Naive thymus-derived CD4-positive, alpha-beta T cell (primary cell): ENCODE results near the gene RPS28. TPM values are rescaled to one million over a fixed set of nuclear protein-coding genes. Genes with fewer than 3 reads are reported as not detected.
"Not testable (repeated sequence)": the region's sequence is repeated elsewhere in the genome, so short reads cannot be mapped to it uniquely, and the experiment has no call there.

Source experiments
- ATAC-seq: fragments of 150-1000 bp; cut with Tn5 transposase; 2 replicates; pipeline ENCODE4 v1.10.0; 2021; ENCODE audit warnings: mild to moderate bottlenecking, moderate library complexity
- CTCF ChIA-PET: fragments of 350-600 bp; sonication (Branson Sonifier 250); formaldehyde crosslinking; loops from one replicate; lab custom pipeline; 2021; ENCODE audit warnings: antibody characterized with exemption; lab: Charles Lee
- POLR2A ChIA-PET: fragments of 350-600 bp; sonication (Branson Sonifier 250); formaldehyde crosslinking; loops from one replicate; lab custom pipeline; 2021; ENCODE audit warnings: antibody characterized with exemption, inconsistent platforms; lab: Charles Lee
- DNase-seq, 9 donors: peaks; one replicate each; pipeline versions ENCODE4 v3.0.0 to v3.0.0-alpha.2; 2020 to 2022; ENCODE audit warnings: mixed read lengths in 1 of 9
- H3K27ac ChIP-seq: one replicate; pipeline ENCODE4 v1.7.0; 2013; ENCODE audit warnings: mild to moderate bottlenecking, low read depth, low read length, moderate library complexity
- H3K27me3 ChIP-seq, 2 donors: one replicate each; pipeline ENCODE4 v1.7.0; 2013; ENCODE audit warnings: low read length in 2 of 2, mild to moderate bottlenecking in 2 of 2, moderate library complexity in 2 of 2; ENCODE audit not compliant: control insufficient read depth in 2 of 2, insufficient read depth in 2 of 2
- H3K36me3 ChIP-seq, 3 experiments: 1 replicate in 2 of 3; 2 replicates in 1 of 3; pipeline ENCODE4 v1.7.0; 2013; ENCODE audit warnings: low read length in 3 of 3, mild to moderate bottlenecking in 3 of 3, moderate library complexity in 1 of 3; ENCODE audit not compliant: insufficient read depth in 3 of 3, control insufficient read depth in 2 of 3
- H3K4me1 ChIP-seq, 2 donors: one replicate each; pipeline ENCODE4 v1.7.0; 2013; ENCODE audit warnings: low read length in 2 of 2, mild to moderate bottlenecking in 2 of 2, moderate library complexity in 1 of 2; ENCODE audit not compliant: control insufficient read depth in 2 of 2, insufficient read depth in 2 of 2
- H3K4me3 ChIP-seq: 2 replicates; pipeline ENCODE4 v1.7.0; 2013; ENCODE audit warnings: mild to moderate bottlenecking, low read length
- H3K9me3 ChIP-seq, 3 experiments: 1 replicate in 2 of 3; 2 replicates in 1 of 3; pipeline ENCODE4 v1.7.0; 2013; ENCODE audit warnings: low read length in 3 of 3; ENCODE audit not compliant: control insufficient read depth in 2 of 3
- H3K27ac Mint-ChIP-seq, 9 donors: one replicate each; pipeline ENCODE4 v1.8.0; 2020 to 2022; ENCODE audit warnings: mixed read lengths in 9 of 9, mild to moderate bottlenecking in 8 of 9, moderate library complexity in 5 of 9, inconsistent platforms in 2 of 9
- H3K27me3 Mint-ChIP-seq, 5 donors: one replicate each; pipeline ENCODE4 v1.8.0; 2021 to 2022; ENCODE audit warnings: mixed read lengths in 5 of 5, mild to moderate bottlenecking in 1 of 5
- H3K36me3 Mint-ChIP-seq, 5 donors: one replicate each; pipeline ENCODE4 v1.8.0; 2020 to 2022; ENCODE audit warnings: mixed read lengths in 5 of 5, mild to moderate bottlenecking in 3 of 5, inconsistent platforms in 1 of 5
- H3K4me1 Mint-ChIP-seq, 7 donors: one replicate each; pipeline ENCODE4 v1.8.0; 2020 to 2022; ENCODE audit warnings: mixed read lengths in 7 of 7, mild to moderate bottlenecking in 3 of 7, inconsistent platforms in 1 of 7
- H3K4me3 Mint-ChIP-seq, 10 donors: one replicate each; pipeline ENCODE4 v1.8.0; 2020 to 2022; ENCODE audit warnings: mild to moderate bottlenecking in 10 of 10, mixed read lengths in 10 of 10, moderate library complexity in 6 of 10, inconsistent platforms in 2 of 10
- H3K9me3 Mint-ChIP-seq, 11 donors: one replicate each; pipeline ENCODE4 v1.8.0; 2020 to 2022; ENCODE audit warnings: mixed read lengths in 11 of 11, mild to moderate bottlenecking in 4 of 11, inconsistent platforms in 1 of 11, moderate library complexity in 1 of 11
- intact Hi-C, 2 donors: fragments of 100-400 bp; cut with micrococcal nuclease; formaldehyde crosslinking; loops; one replicate each; pipeline ENCODE4 v1.15.1; 2023
- polyA plus RNA-seq, 2 donors: library from polyadenylated mRNA; unstranded; fragments of 300-500 nt; fragmentation: Illumina TruSeq; gene quantifications; one replicate each; pipeline ENCODE4 v1.2.3, GENCODE V29; 2021
- total RNA-seq, 6 experiments: library from RNA in 5 of 6; stranded (reverse) in 5 of 6; gene quantifications; 1 replicate in 5 of 6; 2 replicates in 1 of 6; pipeline ENCODE4 v1.2.3 and lab custom pipeline; 2021 to 2026

RPS28 gene
- total and polyA plus RNA-seq, 7 experiments from 2014 or later = 2,319 to 4,111 (median 3,564) TPM

GRCh38 chr19:8336660-8337059 lies 15.4 kb downstream of the RPS28 start:
- ChIA-PET CTCF (no interaction called here), POLR2A (interaction anchor here (1.1 kb wide), 2 partner anchors 13 to 33 kb away, joined by 3 to 4 read pairs; no protein-coding TSS in a partner anchor)
- DNase-seq (no peak), ATAC-seq (no peak)
- Mint-ChIP-seq H3K27me3 (peaks cover 10 to 55% (median 20%) of the 10 kb centered on the region in 5 donors), H3K4me1 (peaks cover 0 to 9% (median 5%) of the 10 kb centered on the region in 7 donors), H3K36me3 (no peaks in the 10 kb centered on the region), H3K27ac (no peak overlapping the region), H3K9me3 (no peaks in the 10 kb centered on the region), H3K4me3 (peak overlapping the region in 1 of 10 donors; percentile 23)
- Histone ChIP-seq H3K27ac (no peak overlapping the region), H3K4me3 (no peak overlapping the region), H3K4me1 (no peaks in the 10 kb centered on the region), H3K36me3 (no peaks in the 10 kb centered on the region), H3K27me3 (peaks cover 0 to 5% of the 10 kb centered on the region in 2 donors), H3K9me3 (no peaks in the 10 kb centered on the region)
- intact Hi-C loops = no loop called here

GRCh38 chr19:8337728-8338127 lies 16.4 kb downstream of the RPS28 start:
- H3K4me1 Mint-ChIP-seq = peaks cover 0 to 9% (median 5%) of the 10 kb centered on the region in 7 donors
- Histone ChIP-seq H3K9me3 (no peaks in the 10 kb centered on the region), H3K4me1 (no peaks in the 10 kb centered on the region), H3K27ac (no peak overlapping the region), H3K36me3 (no peaks in the 10 kb centered on the region), H3K4me3 (no peak overlapping the region), H3K27me3 (peaks cover 0 to 5% of the 10 kb centered on the region in 2 donors)
- DNase-seq (no peak), ATAC-seq (no peak)
- H3K36me3 Mint-ChIP-seq = no peaks in the 10 kb centered on the region
- ChIA-PET CTCF (interaction anchor here (0.7 kb wide), 1 partner anchor 29 kb away, joined by 4 read pairs; no protein-coding TSS in a partner anchor), POLR2A (no interaction called here)
- H3K9me3 Mint-ChIP-seq = no peaks in the 10 kb centered on the region
- H3K27ac Mint-ChIP-seq = no peak overlapping the region
- H3K27me3 Mint-ChIP-seq = peaks cover 10 to 58% (median 20%) of the 10 kb centered on the region in 5 donors
- H3K4me3 Mint-ChIP-seq = peak overlapping the region in 1 of 10 donors; percentile 9
- intact Hi-C loops = no loop called here

GRCh38 chr19:8338835-8339234 lies 17.5 kb downstream of the RPS28 start:
- H3K27me3 ChIP-seq = peaks cover 0 to 5% of the 10 kb centered on the region in 2 donors
- no peaks in the 10 kb centered on the region for H3K9me3 Mint-ChIP-seq

GRCh38 chr19:8340341-8341096 lies 19.2 kb downstream of the RPS28 start:
- Mint-ChIP-seq H3K4me3 (peak overlapping the region in 1 of 10 donors; percentile 56), H3K27ac (peak overlapping the region in 1 of 9 donors; percentile 77), H3K27me3 (peaks cover 10 to 61% (median 20%) of the 10 kb centered on the region in 5 donors), H3K36me3 (no peaks in the 10 kb centered on the region), H3K4me1 (peaks cover 0 to 15% (median 12%) of the 10 kb centered on the region in 7 donors), H3K9me3 (no peaks in the 10 kb centered on the region)
- no peaks in the 10 kb centered on the region for H3K27me3 ChIP-seq
- intact Hi-C loops = loop anchor here in 1 of 2 donors (5.0 kb wide), 3 partner anchors 72 to 252 kb away; partner anchors contain the start of gene MARCHF2
- CTCF ChIA-PET = interaction anchor here (0.8 to 1.1 kb wide), 2 partner anchors 13 to 71 kb away, joined by 3 to 4 read pairs; no protein-coding TSS in a partner anchor
- no peak overlapping the region for H3K4me3 ChIP-seq
- ATAC-seq (no peak), DNase-seq (no peak)
- H3K4me1 ChIP-seq = no peaks in the 10 kb centered on the region
- POLR2A ChIA-PET = interaction anchor here (0.6 to 4.0 kb wide), 2 partner anchors 12 to 18 kb away, joined by 3 to 15 read pairs; partner anchors contain the start of genes NDUFA7 and RPS28
- H3K9me3 ChIP-seq = no peaks in the 10 kb centered on the region
- no peak overlapping the region for H3K27ac ChIP-seq
- H3K36me3 ChIP-seq = no peaks in the 10 kb centered on the region

More at GRCh38 chr19:8338835-8339234, 17.5 kb downstream of the RPS28 start:
- ATAC-seq = no peak
- POLR2A ChIA-PET = no interaction called here
- Histone ChIP-seq H3K4me3 (no peak overlapping the region), H3K9me3 (no peaks in the 10 kb centered on the region), H3K4me1 (no peaks in the 10 kb centered on the region), H3K27ac (no peak overlapping the region), H3K36me3 (no peaks in the 10 kb centered on the region)
- Mint-ChIP-seq H3K4me1 (peaks cover 0 to 13% (median 12%) of the 10 kb centered on the region in 7 donors), H3K36me3 (no peaks in the 10 kb centered on the region), H3K27ac (no peak overlapping the region), H3K27me3 (peaks cover 10 to 59% (median 20%) of the 10 kb centered on the region in 5 donors), H3K4me3 (no peak overlapping the region)
- intact Hi-C loops = no loop called here
- no peak for DNase-seq
- CTCF ChIA-PET = interaction anchor here (1.2 kb wide), 1 partner anchor 69 kb away, joined by 3 read pairs; no protein-coding TSS in a partner anchor

- not testable (repeated sequence) for H3K9me3 ChIP-seq, H3K9me3 Mint-ChIP-seq, DNase-seq, H3K4me1 ChIP-seq, H3K36me3 ChIP-seq, H3K36me3 Mint-ChIP-seq, H3K27me3 ChIP-seq, H3K27ac ChIP-seq, H3K4me3 ChIP-seq, ATAC-seq
- POLR2A ChIA-PET = interaction anchor here (4.0 kb wide), 1 partner anchor 19 kb away, joined by 15 read pairs; the partner anchor contains the start of genes NDUFA7 and RPS28
- Mint-ChIP-seq H3K27me3 (peaks cover 9 to 54% (median 14%) of the 10 kb centered on the region in 5 donors), H3K4me1 (peaks cover 0 to 13% (median 7%) of the 10 kb centered on the region in 7 donors), H3K4me3 (peak overlapping the region in 8 of 10 donors; percentile 29 to 87 (median 54)), H3K27ac (peak overlapping the region in 1 of 9 donors; percentile 43)
- CTCF ChIA-PET = interaction anchor here (1.0 to 1.1 kb wide), 2 partner anchors 12 to 72 kb away, joined by 4 read pairs; no protein-coding TSS in a partner anchor
- intact Hi-C loops = loop anchor here in 1 of 2 donors (5.0 kb wide), 3 partner anchors 71 to 251 kb away; partner anchors contain the start of gene MARCHF2
These were observed 20.2 kb downstream of the RPS28 start for GRCh38 chr19:8341504-8341903.

- H3K27me3 ChIP-seq = no peaks in the 10 kb centered on the region
- H3K4me3 Mint-ChIP-seq = peak overlapping the region in 9 of 10 donors; percentile 20 to 88 (median 64)
- no peaks in the 10 kb centered on the region for H3K36me3 Mint-ChIP-seq
- no peak for DNase-seq
- CTCF ChIA-PET = interaction anchor here (1.0 kb wide), 1 partner anchor 12 kb away, joined by 4 read pairs; no protein-coding TSS in a partner anchor
- no peak for ATAC-seq
- POLR2A ChIA-PET = interaction anchor here (4.0 kb wide), 1 partner anchor 20 kb away, joined by 15 read pairs; the partner anchor contains the start of genes NDUFA7 and RPS28
- H3K4me1 Mint-ChIP-seq = peaks cover 0 to 13% (median 6%) of the 10 kb centered on the region in 7 donors
- no peaks in the 10 kb centered on the region for H3K36me3 ChIP-seq
- H3K4me3 ChIP-seq = no peak overlapping the region
- H3K9me3 Mint-ChIP-seq = no peaks in the 10 kb centered on the region
- H3K27me3 Mint-ChIP-seq = peaks cover 9 to 48% (median 11%) of the 10 kb centered on the region in 5 donors
- intact Hi-C loops = loop anchor here (2.0 to 5.0 kb wide), 4 partner anchors 49 to 250 kb away; partner anchors contain the start of genes RAB11B (in 2 of the 2) and MARCHF2 (in 1 of the 2)
- no peaks in the 10 kb centered on the region for H3K9me3 ChIP-seq
- H3K27ac ChIP-seq = no peak overlapping the region
- no peaks in the 10 kb centered on the region for H3K4me1 ChIP-seq
- peak overlapping the region in 1 of 9 donors; percentile 8 for H3K27ac Mint-ChIP-seq
These were observed 21.0 kb downstream of the RPS28 start for GRCh38 chr19:8342316-8342683.
